HG02759 (cell line): Measurements from ENCODE around the gene RRP8.
A peak's percentile ranks its signal among the peaks of the same experiment; 100 is the strongest.

Source experiments
- ATAC-seq: cut with Tn5 transposase; IDR thresholded peaks from one replicate; pipeline ENCODE4 v1.9.1; 2021; ENCODE audit warnings: mild to moderate bottlenecking, moderate library complexity; ENCODE audit not compliant: unreplicated experiment

RRP8 gene

GRCh38 chr11:6619004-6619745, 15.8 kb upstream of the RRP8 start, which contains the start of gene TPP1:
TSS of gene TPP1 (minus strand) at chr11:6619422. CDS start at chr11:6619400, 22 bp downstream.
- peak; percentile 98 for ATAC-seq

GRCh38 chr11:6618117-6619003, 14.9 kb upstream of the RRP8 start:
- ATAC-seq = peak; percentile 2

- ATAC-seq = no peak
Observed at GRCh38 chr11:6617315-6617781, 13.9 kb upstream of the RRP8 start.

- no peak for ATAC-seq
Observed at GRCh38 chr11:6616596-6617250, 13.3 kb upstream of the RRP8 start.

GRCh38 chr11:6615882-6616585, 12.6 kb upstream of the RRP8 start:
- ATAC-seq = no peak

GRCh38 chr11:6615046-6615445, 11.6 kb upstream of the RRP8 start:
- no peak for ATAC-seq

- ATAC-seq = no peak
Observed at GRCh38 chr11:6614446-6614845, 11.0 kb upstream of the RRP8 start.

GRCh38 chr11:6613496-6613895, 10.1 kb upstream of the RRP8 start:
- no peak for ATAC-seq

- ATAC-seq = peak; percentile 91
Observed at GRCh38 chr11:6612213-6613041, 9.0 kb upstream of the RRP8 start, which contains the start of gene TAF10. TSS of gene TAF10 (minus strand) at chr11:6612216. CDS start at chr11:6612189, 27 bp downstream.

GRCh38 chr11:6611963-6612212, 8.5 kb upstream of the RRP8 start:
- peak; percentile 19 for ATAC-seq

- ATAC-seq = no peak
Observed at GRCh38 chr11:6611092-6611962, 7.9 kb upstream of the RRP8 start.

GRCh38 chr11:6610591-6610990, 7.2 kb upstream of the RRP8 start:
- ATAC-seq = no peak

- ATAC-seq = no peak
Observed at GRCh38 chr11:6609502-6610015, 6.1 kb upstream of the RRP8 start.

GRCh38 chr11:6608726-6609501, 5.5 kb upstream of the RRP8 start:
- no peak for ATAC-seq

GRCh38 chr11:6608011-6608410, 4.6 kb upstream of the RRP8 start:
- ATAC-seq = no peak

- ATAC-seq = no peak
Observed at GRCh38 chr11:6607190-6607795, 3.9 kb upstream of the RRP8 start.

- ATAC-seq = peak; percentile 49
Observed at GRCh38 chr11:6606471-6607189, 3.2 kb upstream of the RRP8 start.
